BJ (cell line): ENCODE results near the gene HHAT. TPM values are rescaled to one million over a fixed set of nuclear protein-coding genes. Genes with fewer than 3 reads are reported as not detected.

Experiments used
- CTCF ChIA-PET: fragments of 350-600 bp; formaldehyde crosslinking; extraction: SDS; loops from one replicate; lab custom pipeline; 2021; ENCODE audit warnings: antibody characterized with exemption, inconsistent platforms; lab: Yijun Ruan, JAX
- POLR2A ChIA-PET: fragments of 300-600 bp; sonication (Branson Sonifier 250); formaldehyde crosslinking; extraction: SDS; loops from one replicate; lab custom pipeline; 2021; ENCODE audit warnings: antibody characterized with exemption; lab: Charles Lee
- DNase-seq: peaks from one replicate; pipeline ENCODE4 v3.0.0-alpha.2; 2011; ENCODE audit warnings: low read depth
- H3K27me3 ChIP-seq: 2 replicates; pipeline ENCODE4 v1.6.0; 2011; ENCODE audit warnings: low read length; ENCODE audit not compliant: control insufficient read depth, insufficient read depth
- H3K36me3 ChIP-seq: 2 replicates; pipeline ENCODE4 v1.5.1; 2011; ENCODE audit warnings: low read length; ENCODE audit not compliant: control insufficient read depth, insufficient read depth
- H3K4me3 ChIP-seq: 2 replicates; pipeline ENCODE4 v1.5.1; 2011; ENCODE audit warnings: low read depth, mild to moderate bottlenecking, control low read depth, low read length
- polyA plus RNA-seq: library from polyadenylated mRNA; depleted of rRNA; stranded (reverse); fragments of >200 nt; gene quantifications from 2 replicates; pipeline ENCODE4 v1.2.3, GENCODE V29; 2011
- TF ChIP-seq, protein P1 (sequence below): IDR thresholded peaks from 2 replicates; pipeline ENCODE4 v1.5.1; 2011; ENCODE audit warnings: low read depth, mild to moderate bottlenecking, control low read depth, inconsistent platforms, low read length, moderate library complexity; ENCODE audit not compliant: insufficient read depth

HHAT gene
- polyA plus RNA-seq, 1 experiment, result 6.6 TPM

DNA sequence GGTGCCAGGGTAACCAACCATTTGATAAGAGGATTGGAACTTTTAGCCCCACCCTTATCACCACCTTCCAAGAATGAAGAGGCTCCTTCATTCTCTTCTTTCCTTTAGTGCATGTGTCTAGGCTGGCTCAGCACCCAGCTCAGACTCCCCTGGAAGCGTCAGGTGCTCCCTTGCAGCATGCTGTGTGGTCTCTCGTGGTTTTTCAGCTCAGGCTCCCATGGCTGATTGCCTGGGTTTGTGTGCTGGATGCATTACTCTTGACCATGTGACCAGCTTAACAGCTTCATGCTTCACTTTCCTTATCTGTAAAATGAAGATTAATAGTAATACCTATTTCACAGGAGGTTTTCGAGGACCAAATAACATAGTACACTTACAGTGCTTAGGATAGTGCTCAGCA, 198.4 kb downstream of the HHAT start:
- Histone ChIP-seq H3K27me3 (no peaks in the 10 kb centered on the region), H3K4me3 (no peak overlapping the region), H3K36me3 (no peaks in the 10 kb centered on the region)
- POLR2A ChIA-PET, result no interaction called here
- TF ChIP-seq, protein P1, sequence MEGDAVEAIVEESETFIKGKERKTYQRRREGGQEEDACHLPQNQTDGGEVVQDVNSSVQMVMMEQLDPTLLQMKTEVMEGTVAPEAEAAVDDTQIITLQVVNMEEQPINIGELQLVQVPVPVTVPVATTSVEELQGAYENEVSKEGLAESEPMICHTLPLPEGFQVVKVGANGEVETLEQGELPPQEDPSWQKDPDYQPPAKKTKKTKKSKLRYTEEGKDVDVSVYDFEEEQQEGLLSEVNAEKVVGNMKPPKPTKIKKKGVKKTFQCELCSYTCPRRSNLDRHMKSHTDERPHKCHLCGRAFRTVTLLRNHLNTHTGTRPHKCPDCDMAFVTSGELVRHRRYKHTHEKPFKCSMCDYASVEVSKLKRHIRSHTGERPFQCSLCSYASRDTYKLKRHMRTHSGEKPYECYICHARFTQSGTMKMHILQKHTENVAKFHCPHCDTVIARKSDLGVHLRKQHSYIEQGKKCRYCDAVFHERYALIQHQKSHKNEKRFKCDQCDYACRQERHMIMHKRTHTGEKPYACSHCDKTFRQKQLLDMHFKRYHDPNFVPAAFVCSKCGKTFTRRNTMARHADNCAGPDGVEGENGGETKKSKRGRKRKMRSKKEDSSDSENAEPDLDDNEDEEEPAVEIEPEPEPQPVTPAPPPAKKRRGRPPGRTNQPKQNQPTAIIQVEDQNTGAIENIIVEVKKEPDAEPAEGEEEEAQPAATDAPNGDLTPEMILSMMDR, result no peak
- DNase-seq, result no peak
- CTCF ChIA-PET, result interaction anchor here (0.9 kb wide), 1 partner anchor 11 kb away, joined by 3 read pairs; no protein-coding TSS in a partner anchor

DNA sequence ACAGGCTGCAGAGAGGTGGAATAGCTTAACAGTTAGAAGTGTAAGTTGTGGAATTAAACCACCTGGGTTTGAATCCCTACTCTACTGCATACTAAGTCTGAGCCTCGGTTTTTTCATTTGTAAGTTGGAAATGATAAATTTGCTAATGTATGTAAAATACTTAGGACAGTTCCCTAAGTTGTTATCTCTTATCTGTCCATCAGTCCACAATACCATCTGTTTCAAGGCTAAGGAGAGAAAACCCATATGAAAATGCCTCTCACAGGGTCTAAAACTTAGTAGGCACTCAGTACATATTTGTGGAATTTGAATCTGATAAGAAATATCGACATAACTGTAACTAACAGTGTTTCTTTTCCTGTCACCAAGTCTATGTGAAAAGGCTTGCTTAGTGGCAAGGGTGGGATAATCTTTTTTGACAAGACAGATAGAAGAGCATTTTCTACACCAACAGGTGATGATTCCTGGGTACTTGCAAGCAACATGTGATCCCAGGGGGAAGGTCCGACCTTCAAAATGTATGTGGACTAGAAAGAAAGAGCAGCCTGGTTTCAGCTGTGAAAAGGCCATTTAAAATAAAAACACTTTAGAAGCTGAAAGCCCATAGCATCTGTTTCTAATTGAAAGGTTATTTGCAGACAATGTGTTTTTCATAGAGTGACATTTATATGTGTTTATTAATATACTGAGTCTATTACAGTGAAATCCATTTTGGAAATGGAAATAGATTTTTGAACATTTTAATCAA, 202.9 kb downstream of the HHAT start:
- H3K4me3 ChIP-seq, result no peak overlapping the region
- no peaks in the 10 kb centered on the region for H3K36me3 ChIP-seq
- DNase-seq, result no peak
- H3K27me3 ChIP-seq, result no peaks in the 10 kb centered on the region
- ChIA-PET POLR2A (interaction anchor here (0.8 kb wide), 1 partner anchor 11 kb away, joined by 3 read pairs; no protein-coding TSS in a partner anchor), CTCF (interaction anchor here (1.0 kb wide), 1 partner anchor 603 kb away, joined by 3 read pairs; no protein-coding TSS in a partner anchor)
- TF ChIP-seq, protein P1, result no peak

- H3K27me3 ChIP-seq, result no peaks in the 10 kb centered on the region
- no peak for DNase-seq
- TF ChIP-seq, protein P1, result no peak
- CTCF ChIA-PET, result no interaction called here
- H3K36me3 ChIP-seq, result no peaks in the 10 kb centered on the region
- POLR2A ChIA-PET, result interaction anchor here (0.8 kb wide), 1 partner anchor 11 kb away, joined by 3 read pairs; no protein-coding TSS in a partner anchor
- no peak overlapping the region for H3K4me3 ChIP-seq
Observed at GRCh38 chr1:210532223-210532598, 203.5 kb downstream of the HHAT start.

DNA sequence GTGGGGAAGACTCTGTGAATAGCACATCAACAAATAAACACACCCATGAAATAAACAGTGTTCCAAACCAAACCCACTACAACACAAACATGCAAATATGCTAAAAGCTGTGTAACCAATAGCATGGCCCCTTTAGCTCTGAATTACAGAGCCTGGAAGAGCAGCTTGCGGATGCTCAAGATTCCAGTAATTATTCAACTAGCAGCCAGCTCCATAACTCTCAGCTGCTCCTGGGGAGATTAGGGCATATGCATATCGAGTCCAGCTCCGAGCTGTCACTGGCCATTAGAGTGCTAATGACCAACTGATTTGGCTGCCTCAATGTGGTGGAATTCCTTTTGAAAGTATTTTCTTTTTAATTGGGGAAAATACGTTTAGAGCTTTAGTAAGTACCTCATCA, 207.1 kb downstream of the HHAT start:
- POLR2A ChIA-PET, result no interaction called here
- DNase-seq, result peak; percentile 26
- CTCF ChIA-PET, result interaction anchor here (0.5 to 1.7 kb wide), 6 partner anchors 31 to 600 kb away, joined by 3 to 6 read pairs (median 4); partner anchors contain the start of gene KCNH1

More for the DNA sequence above, 207.1 kb downstream of the HHAT start:
- H3K27me3 ChIP-seq, result no peaks in the 10 kb centered on the region
- no peaks in the 10 kb centered on the region for H3K36me3 ChIP-seq
- TF ChIP-seq, protein P1, result no peak
- no peak overlapping the region for H3K4me3 ChIP-seq
